Right lobe of liver (tissue), 6 donors: ENCODE results near the gene TNK1. TPM values are rescaled to one million over a fixed set of nuclear protein-coding genes. Genes with fewer than 3 reads are reported as not detected.

ENCODE experiments used
- ATAC-seq, 4 donors: fragments of 200-7000 bp; cut with Tn5 transposase; one replicate each; pipeline ENCODE4 v1.9.1; 2020; ENCODE audit warnings: mild to moderate bottlenecking in 4 of 4, moderate library complexity in 4 of 4
- DNase-seq, 3 donors: peaks; one replicate each; pipeline ENCODE4 v3.0.0-alpha.2; 2020
- H3K27ac ChIP-seq, 3 donors: fragments of 200-600 bp; one replicate each; pipeline ENCODE4 v1.8.0; 2022
- H3K27me3 ChIP-seq, 2 donors: fragments of 200-600 bp; one replicate each; pipeline ENCODE4 v1.8.0; 2022
- H3K36me3 ChIP-seq, 4 donors: fragments of 200-600 bp; sonication (generic) in 1 of 4; one replicate each; pipeline versions ENCODE4 v1.5.1 to v1.8.0; 2017 to 2022; ENCODE audit warnings: control low read depth in 1 of 4
- H3K4me1 ChIP-seq, 4 donors: fragments of 200-600 bp; sonication (generic) in 1 of 4; one replicate each; pipeline versions ENCODE4 v1.5.1 to v1.8.0; 2017 to 2022; ENCODE audit warnings: control low read depth in 1 of 4
- H3K4me3 ChIP-seq, 3 donors: fragments of 200-600 bp; one replicate each; pipeline ENCODE4 v1.8.0; 2022
- H3K9me3 ChIP-seq, 4 donors: fragments of 200-600 bp; sonication (generic) in 1 of 4; one replicate each; pipeline versions ENCODE4 v1.5.1 to v1.8.0; 2017 to 2022; ENCODE audit warnings: control low read depth in 1 of 4
- CTCF ChIP-seq, 4 donors: fragments of 200-600 bp in 3 of 4; fragments of 450-650 bp in 1 of 4; IDR thresholded peaks; one replicate each; pipeline versions ENCODE4 v1.5.1 to v1.8.0; 2016 to 2022; ENCODE audit warnings: antibody characterized with exemption in 4 of 4, mild to moderate bottlenecking in 2 of 4
- POLR2A ChIP-seq: fragments of 450-650 bp; IDR thresholded peaks from one replicate; pipeline ENCODE4 v1.6.1; 2017; ENCODE audit warnings: antibody characterized with exemption, mild to moderate bottlenecking
- WGBS: methylation state at CpG from one replicate; pipeline ENCODE4 v1.1.6; 2018; ENCODE audit warnings: low coverage, low lambda C conversion rate; ENCODE audit not compliant: insufficient coverage; ENCODE audit errors: missing lambda C conversion rate; 5-methylcytosine and 5-hydroxymethylcytosine counted together
- intact Hi-C, 2 donors: fragments of 100-400 bp; cut with DNase I; formaldehyde crosslinking; loops; one replicate each; pipeline versions ENCODE4 v1.11.2 to v1.14.1; 2022
- total RNA-seq, 6 experiments: library from RNA; depleted of rRNA in 2 of 6; stranded (reverse); fragments of >200 nt in 2 of 6; fragmentation: NEBNext Ultra II Directional in 3 of 6; extraction: Animal tissue kit (Norgen Biotek cat#: 25700) in 3 of 6; gene quantifications; one replicate each; pipeline versions ENCODE4 v1.1.0 to v1.2.4, GENCODE V29; 2016 to 2023
- donor health status: DM: no; HTN: yes; CAD: no.
- donor health status: DM: no; HTN: no; CAD: no.
- donor health status: DM: no; HTN: no; CAD: no.
- donor health status: DM: no; HTN: yes; CAD: no.
- donor health status: DM: no; HTN: yes; CAD: no.

TNK1 gene
- total RNA-seq, 6 experiments from 2014 or later = 2.9 to 5.1 (median 4.0) TPM

DNA sequence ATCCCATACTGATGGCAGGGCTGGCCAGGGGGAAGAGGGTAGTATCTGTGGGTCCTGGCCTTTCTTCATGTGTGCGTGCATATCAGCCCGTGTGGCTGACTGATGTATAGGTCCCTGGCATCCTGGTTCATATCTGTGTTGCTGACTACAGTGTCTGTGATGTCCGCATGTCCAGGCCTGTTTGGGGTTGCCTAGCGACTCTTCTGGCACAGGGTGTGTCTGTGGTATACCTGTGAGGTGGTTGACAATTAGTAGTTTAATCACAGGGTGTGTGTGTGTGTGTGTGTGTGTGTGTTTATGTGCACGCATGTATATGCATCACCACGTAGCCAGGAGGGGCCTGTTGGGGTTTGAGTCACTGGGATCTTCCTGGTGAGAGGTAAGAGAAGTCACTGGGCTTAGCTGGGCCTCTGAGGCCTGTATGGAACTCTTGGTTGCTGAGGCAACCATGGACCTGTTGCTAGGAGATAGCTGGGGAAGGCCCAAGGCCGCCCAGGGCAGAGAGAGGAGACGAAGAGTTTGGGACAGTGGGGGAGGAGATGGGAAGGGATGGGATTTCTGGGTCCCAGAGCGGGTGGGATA, 26.5 kb upstream of the TNK1 start:
- H3K4me1 ChIP-seq = peaks cover 0 to 26% (median 7%) of the 10 kb centered on the region in 4 donors
- ATAC-seq = no peak

GRCh38 chr17:7355053-7355452, 25.8 kb upstream of the TNK1 start, which contains the start of gene TMEM95:
Gene TMEM95 (plus strand): TSS chr17:7355156. CDS start chr17:7355205, 49 bp downstream.
- DNase-seq (no peak), ATAC-seq (no peak)
- Histone ChIP-seq H3K27me3 (no peaks in the 10 kb centered on the region), H3K27ac (no peak within 1 kb of the TSS), H3K9me3 (no peaks in the 10 kb centered on the region), H3K4me1 (peaks cover 0 to 23% (median 7%) of the 10 kb centered on the region in 4 donors), H3K4me3 (no peak within 1 kb of the TSS), H3K36me3 (no peaks in the 10 kb centered on the region)
- no peak for TF ChIP-seq CTCF (IDR thresholded peaks at IDR 0.05)
- no peak for TF ChIP-seq POLR2A
- intact Hi-C loops = loop anchor here in 1 of 2 donors (5.0 to 10.0 kb wide), 2 partner anchors 82 to 160 kb away; partner anchors contain the start of genes FGF11 and TMEM102
- no CpG with 5 or more reads among the region's 10 CpGs for WGBS

More for the DNA sequence above, 26.5 kb upstream of the TNK1 start:
- TF ChIP-seq CTCF (IDR thresholded peaks at IDR 0.05) (no peak), POLR2A (no peak)
- no peak for DNase-seq
- Histone ChIP-seq H3K36me3 (no peaks in the 10 kb centered on the region), H3K27me3 (no peaks in the 10 kb centered on the region), H3K9me3 (no peaks in the 10 kb centered on the region), H3K27ac (no peak overlapping the region), H3K4me3 (no peak overlapping the region)
- WGBS = 78% methylated on average over 5 of the region's 9 CpGs
- intact Hi-C loops = loop anchor here in 1 of 2 donors (10.0 kb wide), 1 partner anchor 160 kb away; no protein-coding TSS in a partner anchor

DNA sequence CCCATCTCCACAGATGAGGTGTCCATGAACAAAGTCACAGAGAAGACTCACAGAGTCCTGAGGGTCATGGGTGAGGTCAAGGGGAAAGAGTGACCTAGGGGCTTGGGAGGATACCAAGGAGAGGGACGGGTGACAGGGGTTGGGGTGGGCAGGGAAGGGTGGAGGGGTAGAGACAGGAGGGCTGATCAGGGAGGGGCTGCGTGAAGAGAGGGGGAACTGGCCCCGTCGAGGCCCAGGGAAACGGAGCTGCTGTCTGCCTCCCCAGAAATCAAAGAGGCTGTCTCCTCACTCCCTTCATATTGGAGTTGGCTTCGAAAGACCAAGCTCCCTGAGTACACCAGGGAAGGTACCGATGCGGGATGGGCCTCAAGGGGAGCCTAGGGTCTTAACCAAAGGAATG, 25.3 kb upstream of the TNK1 start:
- peaks cover 0 to 18% (median 6%) of the 10 kb centered on the region in 4 donors for H3K4me1 ChIP-seq
- no peak overlapping the region for H3K4me3 ChIP-seq
- H3K36me3 ChIP-seq = no peaks in the 10 kb centered on the region
- WGBS = 39% methylated on average over 4 of the region's 8 CpGs
- H3K27me3 ChIP-seq = no peaks in the 10 kb centered on the region
- intact Hi-C loops = loop anchor here in 1 of 2 donors (5.0 to 10.0 kb wide), 2 partner anchors 82 to 159 kb away; partner anchors contain the start of genes FGF11 and TMEM102
- no peaks in the 10 kb centered on the region for H3K9me3 ChIP-seq
- TF ChIP-seq CTCF (IDR thresholded peaks at IDR 0.05) (no peak), POLR2A (no peak)
- ATAC-seq = no peak
- H3K27ac ChIP-seq = no peak overlapping the region
- no peak for DNase-seq

DNA sequence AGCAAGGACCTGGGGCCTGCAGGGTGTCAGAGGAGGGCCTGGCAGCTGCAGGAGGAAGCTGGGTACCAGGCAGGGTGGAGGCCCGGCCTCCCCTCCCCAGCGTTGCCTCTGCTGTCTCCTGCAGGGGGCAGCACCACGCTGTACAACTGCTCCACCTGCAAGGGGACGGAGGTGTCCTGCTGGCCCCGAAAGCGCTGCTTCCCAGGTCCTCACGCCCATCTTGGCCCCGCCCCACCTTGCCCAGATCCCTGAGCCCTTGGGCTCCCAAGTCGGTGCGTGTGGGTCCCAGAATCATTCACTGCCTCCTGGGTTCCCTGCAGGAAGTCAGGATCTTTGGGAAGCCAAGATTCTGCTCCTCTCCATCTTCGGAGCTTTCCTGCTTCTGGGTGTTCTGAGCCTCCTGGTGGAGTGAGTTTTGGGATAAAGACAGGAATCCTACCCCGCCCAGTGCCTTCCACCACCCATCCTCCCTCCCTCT, 24.8 kb upstream of the TNK1 start:
- H3K27me3 ChIP-seq = no peaks in the 10 kb centered on the region
- TF ChIP-seq CTCF (IDR thresholded peaks at IDR 0.05) = peak; percentile 85 to 94 (median 90)
- no peak for TF ChIP-seq POLR2A
- H3K9me3 ChIP-seq = no peaks in the 10 kb centered on the region
- no peak overlapping the region for H3K4me3 ChIP-seq
- WGBS = 13% methylated on average over 4 of the region's 12 CpGs
- peaks cover 0 to 12% (median 6%) of the 10 kb centered on the region in 4 donors for H3K4me1 ChIP-seq
- H3K27ac ChIP-seq = no peak overlapping the region
- ATAC-seq = peak; percentile 47 to 67 (median 62)
- H3K36me3 ChIP-seq = no peaks in the 10 kb centered on the region
- DNase-seq = peak; percentile 84 to 87 (median 86)
- intact Hi-C loops = loop anchor here in 1 of 2 donors (5.0 to 10.0 kb wide), 2 partner anchors 81 to 159 kb away; partner anchors contain the start of genes FGF11 and TMEM102
